ENCODE data around the gene CRHBP.
"Not testable (repeated sequence)": the region's sequence is repeated elsewhere in the genome, so short reads cannot be mapped to it uniquely, and the experiment has no call there.

Gene CRHBP

DNA sequence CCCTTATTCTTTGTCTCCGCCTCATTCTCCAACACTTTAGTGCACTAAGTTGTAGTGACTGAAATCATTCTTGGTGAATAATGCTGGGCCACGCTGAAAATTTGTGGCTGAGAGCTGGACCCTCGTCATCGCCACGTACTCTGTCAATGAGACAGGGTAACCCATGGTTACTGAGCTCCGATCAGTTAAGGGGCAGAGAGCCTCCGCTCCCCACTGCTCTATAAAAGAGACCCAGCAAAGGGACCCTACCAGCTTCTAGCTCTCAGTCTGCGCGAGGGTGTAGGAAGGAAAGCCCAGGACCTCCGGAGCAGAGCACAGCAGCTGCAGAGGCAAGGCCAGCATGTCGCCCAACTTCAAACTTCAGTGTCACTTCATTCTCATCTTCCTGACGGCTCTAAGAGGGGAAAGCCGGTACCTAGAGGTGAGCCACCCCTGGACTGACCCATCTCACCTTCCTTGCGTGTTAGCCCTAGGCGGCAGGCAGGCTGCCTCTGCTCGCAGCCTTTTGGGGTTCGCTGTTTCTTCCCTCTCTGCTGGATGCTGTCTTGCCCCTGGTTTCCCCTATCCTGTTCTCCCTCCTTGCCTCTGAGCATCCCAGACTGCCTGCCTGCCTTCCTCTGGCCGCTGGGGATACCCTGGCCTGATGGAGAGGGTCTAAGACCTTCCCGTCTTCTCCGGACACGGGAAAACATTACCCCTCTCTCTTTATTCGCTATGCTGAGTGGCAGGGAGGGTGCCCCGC, at the start of gene CRHBP:
CRHBP (plus strand) TSS at position 251 of the 742 bp plus-strand sequence; CDS start at position 341, 90 bp downstream.
- TF ChIP-seq, protein P1, sequence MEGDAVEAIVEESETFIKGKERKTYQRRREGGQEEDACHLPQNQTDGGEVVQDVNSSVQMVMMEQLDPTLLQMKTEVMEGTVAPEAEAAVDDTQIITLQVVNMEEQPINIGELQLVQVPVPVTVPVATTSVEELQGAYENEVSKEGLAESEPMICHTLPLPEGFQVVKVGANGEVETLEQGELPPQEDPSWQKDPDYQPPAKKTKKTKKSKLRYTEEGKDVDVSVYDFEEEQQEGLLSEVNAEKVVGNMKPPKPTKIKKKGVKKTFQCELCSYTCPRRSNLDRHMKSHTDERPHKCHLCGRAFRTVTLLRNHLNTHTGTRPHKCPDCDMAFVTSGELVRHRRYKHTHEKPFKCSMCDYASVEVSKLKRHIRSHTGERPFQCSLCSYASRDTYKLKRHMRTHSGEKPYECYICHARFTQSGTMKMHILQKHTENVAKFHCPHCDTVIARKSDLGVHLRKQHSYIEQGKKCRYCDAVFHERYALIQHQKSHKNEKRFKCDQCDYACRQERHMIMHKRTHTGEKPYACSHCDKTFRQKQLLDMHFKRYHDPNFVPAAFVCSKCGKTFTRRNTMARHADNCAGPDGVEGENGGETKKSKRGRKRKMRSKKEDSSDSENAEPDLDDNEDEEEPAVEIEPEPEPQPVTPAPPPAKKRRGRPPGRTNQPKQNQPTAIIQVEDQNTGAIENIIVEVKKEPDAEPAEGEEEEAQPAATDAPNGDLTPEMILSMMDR (IDR thresholded peaks at IDR 0.05; ENCODE audit: extremely low read depth, missing control alignments), result no peak
- DNase-seq (ENCODE audit: low spot score), result no peak

DNA sequence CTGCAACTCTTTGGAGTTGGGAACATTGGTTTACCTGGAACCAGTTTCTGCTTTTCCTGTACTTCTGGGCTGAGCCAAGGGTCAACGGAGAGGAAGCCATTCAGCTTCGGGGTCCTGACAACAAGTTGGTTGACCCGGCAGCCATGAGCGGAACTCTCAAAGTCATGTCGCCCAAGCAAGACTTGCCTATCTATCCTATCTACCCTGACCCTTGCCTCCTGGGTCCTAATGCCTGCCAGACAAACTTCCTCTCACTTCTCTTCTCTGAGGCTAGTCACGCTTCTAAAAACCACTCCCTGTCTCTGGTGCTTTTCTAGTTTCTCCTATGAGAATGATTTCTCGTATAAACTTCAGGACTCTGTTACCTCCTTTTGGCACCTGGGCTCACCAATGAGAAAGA, 44.7 kb upstream of the CRHBP start:
- TF ChIP-seq, protein P1 (IDR thresholded peaks at IDR 0.05; ENCODE audit: extremely low read depth, missing control alignments), result no peak
- DNase-seq (ENCODE audit: low spot score), result no peak

GRCh38 chr5:76910344-76910933, 42.4 kb upstream of the CRHBP start:
- DNase-seq (ENCODE audit: low spot score), result not testable (repeated sequence)

- DNase-seq (ENCODE audit: low spot score), result not testable (repeated sequence)
Observed at GRCh38 chr5:76914671-76915070, 38.2 kb upstream of the CRHBP start.

- TF ChIP-seq, protein P1 (IDR thresholded peaks at IDR 0.05; ENCODE audit: extremely low read depth, missing control alignments), result no peak
- DNase-seq (ENCODE audit: low spot score), result no peak
Observed at GRCh38 chr5:76918539-76918938, 34.3 kb upstream of the CRHBP start.

- DNase-seq (ENCODE audit: low spot score), result no peak
- TF ChIP-seq, protein P1 (IDR thresholded peaks at IDR 0.05; ENCODE audit: extremely low read depth, missing control alignments), result no peak
Observed at GRCh38 chr5:76920491-76920890, 32.4 kb upstream of the CRHBP start.

- DNase-seq (ENCODE audit: low spot score), result no peak
- TF ChIP-seq, protein P1 (IDR thresholded peaks at IDR 0.05; ENCODE audit: extremely low read depth, missing control alignments), result no peak
Observed at GRCh38 chr5:76926329-76927105, 26.3 kb upstream of the CRHBP start.

DNA sequence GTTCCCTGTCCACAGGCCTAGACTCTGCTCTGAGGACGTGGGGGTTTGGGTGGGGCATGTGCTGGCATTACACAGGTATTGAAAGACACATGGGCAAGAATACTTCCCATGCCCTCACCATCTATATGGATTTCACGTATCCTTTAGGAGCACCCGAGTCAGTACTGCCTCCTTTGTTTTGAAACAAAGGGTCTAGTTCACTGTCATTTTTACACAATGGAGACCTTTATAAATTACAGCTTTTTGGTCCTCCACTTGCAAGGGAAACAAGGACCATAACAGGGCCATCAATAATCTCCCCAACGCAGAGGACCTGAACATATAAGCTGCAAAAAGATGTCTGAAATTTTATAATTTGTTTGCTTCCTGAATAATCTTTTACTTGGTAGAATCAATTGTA, 24.9 kb upstream of the CRHBP start:
- no peak for DNase-seq (ENCODE audit: low spot score)
- TF ChIP-seq, protein P1 (IDR thresholded peaks at IDR 0.05; ENCODE audit: extremely low read depth, missing control alignments), result no peak

Data from GM20000 (cell line).